ENCODE measurements around the gene NEO1. TPM values are rescaled to one million over a fixed set of nuclear protein-coding genes. Genes with fewer than 3 reads are reported as not detected.

The NEO1 gene
- total RNA-seq, 1 donor from 2014 or later: 31.3 TPM

DNA sequence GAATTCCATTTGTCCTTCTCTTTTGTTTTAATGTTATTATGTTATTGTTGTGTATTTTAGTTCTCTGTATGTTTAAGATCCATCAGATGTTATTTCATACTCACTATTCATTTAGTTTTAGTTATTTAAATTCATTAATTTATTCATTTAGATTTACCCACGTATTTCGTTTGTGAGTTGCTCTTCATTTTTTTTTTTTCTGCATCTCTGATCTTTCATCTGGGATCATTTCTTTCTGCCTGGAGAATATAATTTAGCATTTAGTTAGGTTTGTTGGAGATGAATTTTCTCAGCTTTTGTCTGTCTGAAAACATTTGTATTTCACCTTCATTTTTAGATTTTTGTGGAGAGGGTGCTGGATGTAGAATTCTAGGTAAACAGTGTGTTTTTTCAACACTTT lies 12.9 kb downstream of the NEO1 start:
- H3K9ac ChIP-seq (ENCODE audit: low read depth in 1 of 3, low read length in 3 of 3): no peak overlapping the region
- H3K27ac ChIP-seq (ENCODE audit: low read depth, low read length): no peak overlapping the region
- H3K4me3 ChIP-seq (ENCODE audit: low read length in 3 of 3): no peak overlapping the region
- peaks cover 0 to 2% (median 0%) of the 10 kb centered on the region in 3 donors for H3K4me1 ChIP-seq (ENCODE audit: control insufficient read depth in 3 of 3, insufficient read depth in 3 of 3, low read length in 3 of 3)
- H3K9me3 ChIP-seq (ENCODE audit: control insufficient read depth in 3 of 3, low read length in 3 of 3): no peaks in the 10 kb centered on the region
- no peaks in the 10 kb centered on the region for H3K27me3 ChIP-seq (ENCODE audit: control insufficient read depth in 3 of 3, insufficient read depth in 3 of 3, low read length in 3 of 3)
- no peaks in the 10 kb centered on the region for H3K36me3 ChIP-seq (ENCODE audit: control insufficient read depth in 3 of 3, insufficient read depth in 3 of 3, low read length in 3 of 3)

DNA sequence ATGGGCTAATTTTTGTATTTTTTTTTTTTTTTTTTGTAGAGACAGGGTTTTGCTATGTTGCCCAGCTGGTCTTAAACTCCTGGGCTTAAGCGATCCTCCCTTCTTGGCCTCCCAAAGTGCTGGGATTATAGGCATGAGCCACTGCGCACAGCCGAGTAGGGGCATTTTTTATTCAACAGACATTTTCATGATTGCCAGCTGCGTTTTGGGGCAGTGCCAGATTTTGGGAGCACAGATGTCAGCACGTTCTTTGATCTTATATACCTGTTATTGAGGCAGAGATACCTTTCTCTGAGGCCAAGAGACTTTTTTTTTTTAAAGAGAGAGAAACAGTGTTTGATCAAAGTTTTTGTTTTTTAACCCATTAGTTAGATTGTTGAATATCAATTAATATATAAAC lies 16.8 kb downstream of the NEO1 start:
- H3K27ac ChIP-seq (ENCODE audit: low read depth, low read length): no peak overlapping the region
- H3K36me3 ChIP-seq (ENCODE audit: control insufficient read depth in 3 of 3, insufficient read depth in 3 of 3, low read length in 3 of 3): no peaks in the 10 kb centered on the region
- H3K4me1 ChIP-seq (ENCODE audit: control insufficient read depth in 3 of 3, insufficient read depth in 3 of 3, low read length in 3 of 3): peaks cover 0 to 13% (median 8%) of the 10 kb centered on the region in 3 donors
- no peak overlapping the region for H3K4me3 ChIP-seq (ENCODE audit: low read length in 3 of 3)
- no peaks in the 10 kb centered on the region for H3K27me3 ChIP-seq (ENCODE audit: control insufficient read depth in 3 of 3, insufficient read depth in 3 of 3, low read length in 3 of 3)
- H3K9ac ChIP-seq (ENCODE audit: low read depth in 1 of 3, low read length in 3 of 3): no peak overlapping the region
- no peaks in the 10 kb centered on the region for H3K9me3 ChIP-seq (ENCODE audit: control insufficient read depth in 3 of 3, low read length in 3 of 3)

DNA sequence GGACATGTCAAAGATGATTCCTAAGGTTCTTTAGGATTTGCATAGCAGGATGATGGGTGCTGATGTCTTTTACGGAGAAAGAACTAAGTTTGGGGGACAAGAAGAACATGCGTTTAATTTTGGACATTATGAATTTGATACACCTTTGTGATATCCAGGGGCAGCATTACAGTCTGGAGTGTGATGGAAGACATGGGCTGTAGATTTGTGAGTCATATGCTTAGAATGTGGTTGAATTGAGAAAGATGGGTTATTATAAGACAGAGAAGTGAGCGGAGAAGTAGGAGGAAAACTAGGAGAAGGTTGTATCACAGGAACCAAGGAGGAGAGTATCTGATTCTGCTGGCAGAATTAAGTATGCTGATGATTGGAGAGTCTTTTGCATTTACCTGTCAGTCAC lies 20.6 kb downstream of the NEO1 start:
- no peaks in the 10 kb centered on the region for H3K36me3 ChIP-seq (ENCODE audit: control insufficient read depth in 3 of 3, insufficient read depth in 3 of 3, low read length in 3 of 3)
- no peaks in the 10 kb centered on the region for H3K9me3 ChIP-seq (ENCODE audit: control insufficient read depth in 3 of 3, low read length in 3 of 3)
- peaks cover 12 to 32% (median 23%) of the 10 kb centered on the region in 3 donors for H3K4me1 ChIP-seq (ENCODE audit: control insufficient read depth in 3 of 3, insufficient read depth in 3 of 3, low read length in 3 of 3)
- H3K4me3 ChIP-seq (ENCODE audit: low read length in 3 of 3): no peak overlapping the region
- no peaks in the 10 kb centered on the region for H3K27me3 ChIP-seq (ENCODE audit: control insufficient read depth in 3 of 3, insufficient read depth in 3 of 3, low read length in 3 of 3)
- H3K27ac ChIP-seq (ENCODE audit: low read depth, low read length): no peak overlapping the region
- H3K9ac ChIP-seq (ENCODE audit: low read depth in 1 of 3, low read length in 3 of 3): no peak overlapping the region

DNA sequence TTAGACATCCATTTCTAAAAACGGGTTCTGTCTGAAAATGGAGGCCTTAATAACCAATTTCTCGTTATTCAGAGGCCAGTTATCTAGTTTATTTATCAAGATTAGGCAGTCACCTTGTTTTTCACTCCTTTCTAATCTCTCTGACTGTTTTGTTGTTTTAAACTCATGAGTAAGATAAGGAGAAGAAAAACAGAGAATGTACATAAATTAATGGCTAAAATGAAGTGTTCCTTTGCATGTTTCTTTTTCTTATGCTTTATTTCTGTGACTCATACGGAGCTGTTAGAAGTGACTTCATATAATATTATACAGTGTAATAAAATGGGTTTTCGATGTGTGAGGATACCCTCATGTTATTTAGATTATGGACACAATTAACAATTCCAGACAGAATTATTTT lies 22.0 kb downstream of the NEO1 start:
- Histone ChIP-seq H3K36me3 (ENCODE audit: control insufficient read depth in 3 of 3, insufficient read depth in 3 of 3, low read length in 3 of 3) (no peaks in the 10 kb centered on the region), H3K4me1 (ENCODE audit: control insufficient read depth in 3 of 3, insufficient read depth in 3 of 3, low read length in 3 of 3) (peaks cover 21 to 36% (median 27%) of the 10 kb centered on the region in 3 donors), H3K9me3 (ENCODE audit: control insufficient read depth in 3 of 3, low read length in 3 of 3) (no peaks in the 10 kb centered on the region), H3K27ac (ENCODE audit: low read depth, low read length) (no peak overlapping the region), H3K4me3 (ENCODE audit: low read length in 3 of 3) (no peak overlapping the region), H3K9ac (ENCODE audit: low read depth in 1 of 3, low read length in 3 of 3) (no peak overlapping the region), H3K27me3 (ENCODE audit: control insufficient read depth in 3 of 3, insufficient read depth in 3 of 3, low read length in 3 of 3) (no peaks in the 10 kb centered on the region)

DNA sequence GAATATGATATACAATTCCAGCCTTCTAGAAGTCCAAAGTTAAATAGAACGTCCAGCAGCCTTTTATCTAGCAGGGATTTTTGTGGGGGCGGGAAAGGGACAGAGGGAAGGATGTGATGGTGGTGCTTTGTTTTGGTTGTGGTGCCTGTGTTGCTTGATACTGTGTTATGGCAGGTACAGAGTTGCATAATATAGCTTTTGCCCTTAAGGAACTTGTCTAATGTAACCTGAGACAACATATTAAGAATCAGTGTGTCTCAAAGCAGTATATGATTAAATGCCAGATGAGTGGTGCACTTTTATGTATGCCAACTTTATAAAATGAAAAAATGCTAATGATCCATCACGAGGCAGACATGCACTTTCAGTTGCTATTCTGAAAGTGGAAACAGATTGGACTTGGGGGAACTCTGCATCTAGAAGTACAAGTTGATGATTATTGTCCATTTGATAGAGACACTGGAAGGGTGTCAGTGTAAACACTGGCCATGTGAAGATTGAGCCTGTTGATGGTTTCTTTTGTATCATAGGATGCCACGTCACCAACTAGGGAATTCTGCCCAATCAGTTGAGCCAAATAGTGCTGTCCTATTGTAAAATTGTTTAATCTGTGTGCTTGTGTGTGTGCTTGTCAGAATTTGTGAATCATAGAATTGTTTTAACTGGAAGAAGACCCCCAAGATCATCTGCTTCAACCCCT lies 23.0 kb downstream of the NEO1 start:
- Histone ChIP-seq H3K36me3 (ENCODE audit: control insufficient read depth in 3 of 3, insufficient read depth in 3 of 3, low read length in 3 of 3) (no peaks in the 10 kb centered on the region), H3K27me3 (ENCODE audit: control insufficient read depth in 3 of 3, insufficient read depth in 3 of 3, low read length in 3 of 3) (no peaks in the 10 kb centered on the region), H3K9ac (ENCODE audit: low read depth in 1 of 3, low read length in 3 of 3) (peak overlapping the region in 1 of 3 donors; percentile 35), H3K27ac (ENCODE audit: low read depth, low read length) (no peak overlapping the region), H3K9me3 (ENCODE audit: control insufficient read depth in 3 of 3, low read length in 3 of 3) (no peaks in the 10 kb centered on the region), H3K4me3 (ENCODE audit: low read length in 3 of 3) (no peak overlapping the region), H3K4me1 (ENCODE audit: control insufficient read depth in 3 of 3, insufficient read depth in 3 of 3, low read length in 3 of 3) (peaks cover 21 to 36% (median 27%) of the 10 kb centered on the region in 3 donors)

DNA sequence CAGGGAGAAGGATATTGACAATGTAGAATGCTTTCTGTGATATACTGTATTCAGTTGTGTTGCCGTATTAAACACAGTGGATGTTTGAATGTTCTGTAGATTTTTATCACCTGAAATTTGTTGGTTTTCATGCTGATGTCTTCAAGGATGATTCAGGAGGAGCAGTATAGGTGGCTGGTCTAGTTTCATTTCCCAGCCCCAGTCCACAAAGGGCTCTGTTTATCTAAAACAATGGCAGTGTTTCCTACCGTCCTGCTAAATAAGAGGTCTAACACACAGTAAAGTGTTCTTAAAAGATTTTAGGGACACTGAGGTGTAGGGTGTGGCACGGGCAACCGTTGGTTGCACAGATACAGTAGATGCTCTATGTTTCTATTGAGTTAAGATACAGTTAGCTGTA lies 26.0 kb downstream of the NEO1 start:
- H3K36me3 ChIP-seq (ENCODE audit: control insufficient read depth in 3 of 3, insufficient read depth in 3 of 3, low read length in 3 of 3): no peaks in the 10 kb centered on the region
- H3K4me3 ChIP-seq (ENCODE audit: low read length in 3 of 3): no peak overlapping the region
- H3K27me3 ChIP-seq (ENCODE audit: control insufficient read depth in 3 of 3, insufficient read depth in 3 of 3, low read length in 3 of 3): no peaks in the 10 kb centered on the region
- H3K27ac ChIP-seq (ENCODE audit: low read depth, low read length): no peak overlapping the region
- H3K9me3 ChIP-seq (ENCODE audit: control insufficient read depth in 3 of 3, low read length in 3 of 3): no peaks in the 10 kb centered on the region
- no peak overlapping the region for H3K9ac ChIP-seq (ENCODE audit: low read depth in 1 of 3, low read length in 3 of 3)
- H3K4me1 ChIP-seq (ENCODE audit: control insufficient read depth in 3 of 3, insufficient read depth in 3 of 3, low read length in 3 of 3): peaks cover 20 to 30% (median 24%) of the 10 kb centered on the region in 3 donors

DNA sequence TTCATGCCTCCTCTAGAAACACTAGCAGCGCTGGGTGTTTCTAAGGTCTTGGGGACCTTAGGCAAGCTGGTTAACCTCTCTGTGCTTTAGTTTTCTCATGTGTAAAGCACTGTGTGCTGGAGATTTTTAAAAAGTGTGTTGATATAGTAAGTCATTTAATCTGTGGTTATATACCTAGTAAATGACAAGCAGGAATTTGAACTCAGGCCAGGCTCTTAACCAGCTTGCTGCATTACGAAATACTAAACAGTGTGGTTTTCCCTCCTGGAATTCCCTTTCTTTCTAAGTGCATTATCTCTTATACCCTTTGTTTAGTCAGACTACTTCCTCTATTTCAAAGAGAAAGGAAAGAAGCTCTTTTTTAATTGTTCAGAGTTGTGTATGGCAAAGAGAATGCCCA lies 26.5 kb downstream of the NEO1 start:
- Histone ChIP-seq H3K4me3 (ENCODE audit: low read length in 3 of 3) (no peak overlapping the region), H3K27ac (ENCODE audit: low read depth, low read length) (no peak overlapping the region), H3K4me1 (ENCODE audit: control insufficient read depth in 3 of 3, insufficient read depth in 3 of 3, low read length in 3 of 3) (peaks cover 20 to 26% (median 24%) of the 10 kb centered on the region in 3 donors), H3K36me3 (ENCODE audit: control insufficient read depth in 3 of 3, insufficient read depth in 3 of 3, low read length in 3 of 3) (no peaks in the 10 kb centered on the region), H3K27me3 (ENCODE audit: control insufficient read depth in 3 of 3, insufficient read depth in 3 of 3, low read length in 3 of 3) (no peaks in the 10 kb centered on the region), H3K9me3 (ENCODE audit: control insufficient read depth in 3 of 3, low read length in 3 of 3) (no peaks in the 10 kb centered on the region), H3K9ac (ENCODE audit: low read depth in 1 of 3, low read length in 3 of 3) (peak overlapping the region in 1 of 3 donors; percentile 24)

DNA sequence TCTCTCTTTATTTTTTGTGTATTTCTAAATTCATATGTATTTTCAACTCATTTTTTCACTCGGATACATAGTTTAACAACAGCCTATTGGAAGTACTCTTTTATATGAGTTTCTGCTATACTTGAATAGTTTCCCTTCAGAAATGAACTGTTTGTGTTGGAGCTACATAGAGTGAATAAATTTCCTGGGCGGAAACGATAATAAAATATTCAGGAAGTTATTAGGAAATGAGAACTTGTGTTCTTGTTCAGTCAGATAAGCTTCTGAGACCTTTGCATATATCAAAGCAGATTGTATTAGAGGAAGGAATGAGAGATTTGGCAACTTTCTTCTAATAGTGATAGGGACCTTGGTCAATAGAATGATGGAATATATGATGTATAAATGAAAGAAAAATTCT lies 27.3 kb downstream of the NEO1 start:
- Histone ChIP-seq H3K9ac (ENCODE audit: low read depth in 1 of 3, low read length in 3 of 3) (no peak overlapping the region), H3K4me3 (ENCODE audit: low read length in 3 of 3) (no peak overlapping the region), H3K9me3 (ENCODE audit: control insufficient read depth in 3 of 3, low read length in 3 of 3) (no peaks in the 10 kb centered on the region), H3K36me3 (ENCODE audit: control insufficient read depth in 3 of 3, insufficient read depth in 3 of 3, low read length in 3 of 3) (no peaks in the 10 kb centered on the region), H3K27ac (ENCODE audit: low read depth, low read length) (no peak overlapping the region), H3K4me1 (ENCODE audit: control insufficient read depth in 3 of 3, insufficient read depth in 3 of 3, low read length in 3 of 3) (peaks cover 18 to 23% (median 20%) of the 10 kb centered on the region in 3 donors), H3K27me3 (ENCODE audit: control insufficient read depth in 3 of 3, insufficient read depth in 3 of 3, low read length in 3 of 3) (no peaks in the 10 kb centered on the region)

DNA sequence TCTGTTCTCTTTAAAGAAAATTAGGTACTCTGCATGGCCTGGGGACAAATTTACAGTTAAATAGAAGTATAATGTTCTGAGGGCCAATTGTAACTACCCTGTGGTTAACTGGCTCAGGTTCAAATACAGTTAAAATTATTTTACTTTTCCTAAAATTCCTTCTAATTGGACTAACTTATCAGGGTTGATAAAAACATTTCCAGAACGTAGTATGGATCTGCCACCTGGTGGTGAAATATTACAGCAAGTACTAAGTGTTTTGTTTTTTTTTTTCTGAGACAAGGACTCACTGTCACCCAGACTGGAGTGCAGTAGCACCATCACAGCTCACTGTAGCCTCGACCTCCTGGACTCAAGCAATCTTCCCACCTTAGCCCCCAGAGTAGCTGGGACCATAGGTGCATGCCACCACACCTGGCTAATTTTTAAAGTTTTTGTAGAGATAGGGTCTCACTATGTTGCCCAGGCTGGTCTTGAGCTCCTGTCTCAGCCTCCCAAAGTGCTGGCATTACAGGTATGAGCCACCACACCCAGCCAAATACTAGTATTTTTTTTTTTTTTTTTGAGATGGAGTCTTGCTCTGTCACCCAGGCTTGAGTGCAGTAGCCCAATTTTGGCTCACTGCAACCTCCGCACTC lies 29.2 kb downstream of the NEO1 start:
- H3K9ac ChIP-seq (ENCODE audit: low read depth in 1 of 3, low read length in 3 of 3): no peak overlapping the region
- H3K4me1 ChIP-seq (ENCODE audit: control insufficient read depth in 3 of 3, insufficient read depth in 3 of 3, low read length in 3 of 3): peaks cover 4 to 12% (median 11%) of the 10 kb centered on the region in 3 donors
- no peaks in the 10 kb centered on the region for H3K9me3 ChIP-seq (ENCODE audit: control insufficient read depth in 3 of 3, low read length in 3 of 3)
- H3K27me3 ChIP-seq (ENCODE audit: control insufficient read depth in 3 of 3, insufficient read depth in 3 of 3, low read length in 3 of 3): no peaks in the 10 kb centered on the region
- H3K36me3 ChIP-seq (ENCODE audit: control insufficient read depth in 3 of 3, insufficient read depth in 3 of 3, low read length in 3 of 3): no peaks in the 10 kb centered on the region
- no peak overlapping the region for H3K4me3 ChIP-seq (ENCODE audit: low read length in 3 of 3)
- no peak overlapping the region for H3K27ac ChIP-seq (ENCODE audit: low read depth, low read length)

DNA sequence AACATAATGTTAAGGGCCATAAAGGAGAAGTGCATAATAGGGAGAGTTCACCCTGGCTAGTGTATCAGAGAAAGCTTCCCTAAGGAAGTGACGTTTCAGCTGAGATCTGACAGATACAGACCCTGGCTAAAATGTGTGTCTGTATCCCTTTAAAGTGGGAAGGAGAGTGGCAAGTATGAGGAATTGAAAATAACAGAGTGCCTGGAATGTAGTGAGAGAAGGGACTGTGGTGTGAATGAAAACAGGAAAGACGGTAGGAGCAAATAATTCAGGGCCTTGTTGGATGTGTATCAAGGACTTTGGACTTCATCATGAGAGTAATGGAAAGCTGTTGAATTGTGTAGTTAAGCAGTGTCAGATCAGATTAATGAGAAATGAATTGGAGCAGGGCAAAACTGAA lies 30.5 kb downstream of the NEO1 start:
- Histone ChIP-seq H3K4me3 (ENCODE audit: low read length in 3 of 3) (no peak overlapping the region), H3K9me3 (ENCODE audit: control insufficient read depth in 3 of 3, low read length in 3 of 3) (no peaks in the 10 kb centered on the region), H3K36me3 (ENCODE audit: control insufficient read depth in 3 of 3, insufficient read depth in 3 of 3, low read length in 3 of 3) (no peaks in the 10 kb centered on the region), H3K9ac (ENCODE audit: low read depth in 1 of 3, low read length in 3 of 3) (no peak overlapping the region), H3K27ac (ENCODE audit: low read depth, low read length) (no peak overlapping the region), H3K4me1 (ENCODE audit: control insufficient read depth in 3 of 3, insufficient read depth in 3 of 3, low read length in 3 of 3) (peaks cover 4 to 12% (median 8%) of the 10 kb centered on the region in 3 donors), H3K27me3 (ENCODE audit: control insufficient read depth in 3 of 3, insufficient read depth in 3 of 3, low read length in 3 of 3) (no peaks in the 10 kb centered on the region)
